HCT116 (cell line): Measurements from ENCODE around the gene STAT6.

Source experiments
- ELF1 ChIP-seq: IDR thresholded peaks from 2 replicates; pipeline ENCODE4 v1.6.1; 2012; ENCODE audit warnings: low read depth, borderline replicate concordance
- EZH2 ChIP-seq: fragments of 200-600 bp; sonication (generic); IDR thresholded peaks from 2 replicates; pipeline ENCODE4 v1.6.1; 2017; ENCODE audit warnings: antibody characterized with exemption, mixed run types
- POLR2A ChIP-seq: IDR thresholded peaks from 2 replicates; pipeline ENCODE4 v1.7.0; 2011; ENCODE audit warnings: borderline replicate concordance; ENCODE audit not compliant: insufficient read depth, insufficient read length; ENCODE audit errors: extremely low read depth
- RAD21 ChIP-seq: IDR thresholded peaks from 2 replicates; pipeline ENCODE4 v1.6.1; 2012; ENCODE audit warnings: low read depth, mild to moderate bottlenecking
- SP1 ChIP-seq: IDR thresholded peaks from 2 replicates; pipeline ENCODE4 v1.6.1; 2012; ENCODE audit warnings: low read depth
- YY1 ChIP-seq: IDR thresholded peaks from 2 replicates; pipeline ENCODE4 v1.6.1; 2011; ENCODE audit warnings: low read length, low read depth, moderate library complexity, mild to moderate bottlenecking; ENCODE audit not compliant: insufficient replicate concordance; ENCODE audit errors: extremely low read depth
- TF ChIP-seq, protein P1 (sequence below): IDR thresholded peaks from 2 replicates; pipeline ENCODE4 v1.6.1; 2012; ENCODE audit warnings: low read depth
- TF ChIP-seq, protein P2 (sequence below), 3 experiments: fragments of 200-600 bp in 1 of 3; sonication (generic) in 1 of 3; IDR thresholded peaks in 2 of 3; conservative IDR thresholded peaks in 1 of 3; 2 replicates each; pipeline ENCODE4 v1.5.1; 2012 to 2017; ENCODE audit warnings: low read depth in 2 of 3, low read length in 2 of 3, antibody characterized with exemption in 1 of 3, borderline replicate concordance in 1 of 3, control low read depth in 1 of 3, mild to moderate bottlenecking in 1 of 3, mixed read lengths in 1 of 3, mixed run types in 1 of 3, moderate library complexity in 1 of 3; ENCODE audit not compliant: insufficient read depth in 1 of 3

DNA sequence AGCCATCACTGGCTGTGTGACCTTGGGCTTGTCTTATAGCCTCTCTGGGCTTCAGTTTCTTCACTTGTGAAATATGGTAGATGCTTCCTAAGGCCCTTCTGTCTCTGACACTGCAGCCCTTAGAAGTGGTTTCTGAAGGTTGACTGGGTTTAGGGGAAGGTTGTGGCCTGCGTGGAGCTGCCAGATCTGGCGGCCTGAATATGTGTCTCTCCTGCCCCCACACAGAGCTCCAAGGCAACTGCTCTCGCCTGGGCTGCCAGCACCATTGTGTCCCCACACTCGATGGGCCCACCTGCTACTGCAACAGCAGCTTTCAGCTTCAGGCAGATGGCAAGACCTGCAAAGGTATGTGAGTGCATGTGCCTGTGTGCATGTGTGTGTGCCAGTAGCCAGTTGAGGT lies 32.3 kb upstream of the STAT6 start:
- TF ChIP-seq, protein P1, sequence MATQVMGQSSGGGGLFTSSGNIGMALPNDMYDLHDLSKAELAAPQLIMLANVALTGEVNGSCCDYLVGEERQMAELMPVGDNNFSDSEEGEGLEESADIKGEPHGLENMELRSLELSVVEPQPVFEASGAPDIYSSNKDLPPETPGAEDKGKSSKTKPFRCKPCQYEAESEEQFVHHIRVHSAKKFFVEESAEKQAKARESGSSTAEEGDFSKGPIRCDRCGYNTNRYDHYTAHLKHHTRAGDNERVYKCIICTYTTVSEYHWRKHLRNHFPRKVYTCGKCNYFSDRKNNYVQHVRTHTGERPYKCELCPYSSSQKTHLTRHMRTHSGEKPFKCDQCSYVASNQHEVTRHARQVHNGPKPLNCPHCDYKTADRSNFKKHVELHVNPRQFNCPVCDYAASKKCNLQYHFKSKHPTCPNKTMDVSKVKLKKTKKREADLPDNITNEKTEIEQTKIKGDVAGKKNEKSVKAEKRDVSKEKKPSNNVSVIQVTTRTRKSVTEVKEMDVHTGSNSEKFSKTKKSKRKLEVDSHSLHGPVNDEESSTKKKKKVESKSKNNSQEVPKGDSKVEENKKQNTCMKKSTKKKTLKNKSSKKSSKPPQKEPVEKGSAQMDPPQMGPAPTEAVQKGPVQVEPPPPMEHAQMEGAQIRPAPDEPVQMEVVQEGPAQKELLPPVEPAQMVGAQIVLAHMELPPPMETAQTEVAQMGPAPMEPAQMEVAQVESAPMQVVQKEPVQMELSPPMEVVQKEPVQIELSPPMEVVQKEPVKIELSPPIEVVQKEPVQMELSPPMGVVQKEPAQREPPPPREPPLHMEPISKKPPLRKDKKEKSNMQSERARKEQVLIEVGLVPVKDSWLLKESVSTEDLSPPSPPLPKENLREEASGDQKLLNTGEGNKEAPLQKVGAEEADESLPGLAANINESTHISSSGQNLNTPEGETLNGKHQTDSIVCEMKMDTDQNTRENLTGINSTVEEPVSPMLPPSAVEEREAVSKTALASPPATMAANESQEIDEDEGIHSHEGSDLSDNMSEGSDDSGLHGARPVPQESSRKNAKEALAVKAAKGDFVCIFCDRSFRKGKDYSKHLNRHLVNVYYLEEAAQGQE, result no peak
- TF ChIP-seq, protein P2, sequence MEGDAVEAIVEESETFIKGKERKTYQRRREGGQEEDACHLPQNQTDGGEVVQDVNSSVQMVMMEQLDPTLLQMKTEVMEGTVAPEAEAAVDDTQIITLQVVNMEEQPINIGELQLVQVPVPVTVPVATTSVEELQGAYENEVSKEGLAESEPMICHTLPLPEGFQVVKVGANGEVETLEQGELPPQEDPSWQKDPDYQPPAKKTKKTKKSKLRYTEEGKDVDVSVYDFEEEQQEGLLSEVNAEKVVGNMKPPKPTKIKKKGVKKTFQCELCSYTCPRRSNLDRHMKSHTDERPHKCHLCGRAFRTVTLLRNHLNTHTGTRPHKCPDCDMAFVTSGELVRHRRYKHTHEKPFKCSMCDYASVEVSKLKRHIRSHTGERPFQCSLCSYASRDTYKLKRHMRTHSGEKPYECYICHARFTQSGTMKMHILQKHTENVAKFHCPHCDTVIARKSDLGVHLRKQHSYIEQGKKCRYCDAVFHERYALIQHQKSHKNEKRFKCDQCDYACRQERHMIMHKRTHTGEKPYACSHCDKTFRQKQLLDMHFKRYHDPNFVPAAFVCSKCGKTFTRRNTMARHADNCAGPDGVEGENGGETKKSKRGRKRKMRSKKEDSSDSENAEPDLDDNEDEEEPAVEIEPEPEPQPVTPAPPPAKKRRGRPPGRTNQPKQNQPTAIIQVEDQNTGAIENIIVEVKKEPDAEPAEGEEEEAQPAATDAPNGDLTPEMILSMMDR (IDR thresholded peaks at IDR 0.05 in 2 of 3, conservative IDR thresholded peaks at IDR 0.05 in 1 of 3; ENCODE audit: borderline replicate concordance in 1 of 3, insufficient read depth in 1 of 3, low read depth in 2 of 3, low read length in 2 of 3), result no peak
- TF ChIP-seq POLR2A (no peak), ELF1 (no peak), EZH2 (no peak), SP1 (no peak), YY1 (no peak), RAD21 (no peak)
